Peyer's patch (tissue), 4 donors: ENCODE measurements around the gene VWA1.

Experiments used
- POLR2A ChIP-seq, 2 donors: fragments of 450-650 bp; IDR thresholded peaks; one replicate each; pipeline ENCODE4 v1.5.1; 2017; ENCODE audit warnings: antibody characterized with exemption in 2 of 2, mild to moderate bottlenecking in 2 of 2, moderate library complexity in 2 of 2
- TF ChIP-seq, protein P1 (sequence below), 6 experiments: fragments of 450-650 bp in 4 of 6; fragments of 200-600 bp in 2 of 6; sonication (generic) in 1 of 6; IDR thresholded peaks; one replicate each; pipeline ENCODE4 v1.5.1; 2017 to 2019; ENCODE audit warnings: antibody characterized with exemption in 6 of 6, mild to moderate bottlenecking in 3 of 6, moderate library complexity in 1 of 6

DNA sequence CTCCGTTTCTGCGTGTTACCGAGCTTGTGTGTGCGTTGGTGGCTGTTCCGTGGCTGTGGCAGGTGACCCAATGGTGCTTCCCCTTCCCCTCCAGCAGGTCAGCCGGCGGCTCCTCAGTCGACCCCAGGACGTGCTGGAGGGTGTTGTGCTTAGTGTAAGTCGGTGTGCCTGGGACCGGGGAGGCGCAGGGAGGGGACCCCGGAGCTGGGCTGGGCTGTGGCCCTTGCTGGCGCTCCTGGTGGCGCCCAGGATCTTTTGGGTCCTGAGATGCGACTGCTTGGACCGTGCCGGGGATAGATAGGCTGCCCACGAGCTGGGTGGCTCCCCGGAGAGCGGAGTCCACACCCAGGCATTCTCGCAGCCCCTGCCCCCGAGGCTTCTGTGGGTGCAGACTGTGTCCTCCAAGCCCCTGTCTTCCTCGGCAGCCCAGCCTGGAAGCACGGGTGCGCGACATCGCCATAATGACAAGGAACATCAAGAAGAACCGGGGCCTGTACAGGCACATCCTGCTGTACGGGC, 19.9 kb downstream of the VWA1 start:
- TF ChIP-seq, protein P1, sequence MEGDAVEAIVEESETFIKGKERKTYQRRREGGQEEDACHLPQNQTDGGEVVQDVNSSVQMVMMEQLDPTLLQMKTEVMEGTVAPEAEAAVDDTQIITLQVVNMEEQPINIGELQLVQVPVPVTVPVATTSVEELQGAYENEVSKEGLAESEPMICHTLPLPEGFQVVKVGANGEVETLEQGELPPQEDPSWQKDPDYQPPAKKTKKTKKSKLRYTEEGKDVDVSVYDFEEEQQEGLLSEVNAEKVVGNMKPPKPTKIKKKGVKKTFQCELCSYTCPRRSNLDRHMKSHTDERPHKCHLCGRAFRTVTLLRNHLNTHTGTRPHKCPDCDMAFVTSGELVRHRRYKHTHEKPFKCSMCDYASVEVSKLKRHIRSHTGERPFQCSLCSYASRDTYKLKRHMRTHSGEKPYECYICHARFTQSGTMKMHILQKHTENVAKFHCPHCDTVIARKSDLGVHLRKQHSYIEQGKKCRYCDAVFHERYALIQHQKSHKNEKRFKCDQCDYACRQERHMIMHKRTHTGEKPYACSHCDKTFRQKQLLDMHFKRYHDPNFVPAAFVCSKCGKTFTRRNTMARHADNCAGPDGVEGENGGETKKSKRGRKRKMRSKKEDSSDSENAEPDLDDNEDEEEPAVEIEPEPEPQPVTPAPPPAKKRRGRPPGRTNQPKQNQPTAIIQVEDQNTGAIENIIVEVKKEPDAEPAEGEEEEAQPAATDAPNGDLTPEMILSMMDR (IDR thresholded peaks at IDR 0.05): no peak
- TF ChIP-seq POLR2A (IDR thresholded peaks at IDR 0.05): no peak
